HepG2 (cell line): Measurements from ENCODE around the gene CDC42SE2. TPM values are rescaled to one million over a fixed set of nuclear protein-coding genes. Genes with fewer than 3 reads are reported as not detected.

Experiments used
- BRCA1 ChIP-seq: sonication (generic); formaldehyde crosslinking; IDR thresholded peaks from 2 replicates; pipeline ENCODE4 v1.4.0; 2020; ENCODE audit warnings: missing genetic modification reagents
- EP300 ChIP-seq, 3 experiments: sonication (generic) in 1 of 3; formaldehyde crosslinking in 1 of 3; IDR thresholded peaks; 2 replicates each; pipeline versions ENCODE4 v1.5.1 to v1.6.1; 2011 to 2020; ENCODE audit warnings: low read depth in 2 of 3, low read length in 2 of 3, borderline replicate concordance in 1 of 3, improper control_type of control experiment in 1 of 3, mild to moderate bottlenecking in 1 of 3, missing genetic modification reagents in 1 of 3, moderate library complexity in 1 of 3
- ETV6 ChIP-seq: sonication (generic); formaldehyde crosslinking; conservative IDR thresholded peaks from 2 replicates; pipeline ENCODE4 v1.4.0; 2020; ENCODE audit warnings: missing genetic modification reagents
- SKI ChIP-seq: fragments of 450-650 bp; IDR thresholded peaks from one replicate; pipeline ENCODE4 v1.6.1; 2018; ENCODE audit warnings: mild to moderate bottlenecking; ENCODE audit not compliant: partially characterized antibody
- SRY ChIP-seq: sonication (generic); formaldehyde crosslinking; IDR thresholded peaks from 2 replicates; pipeline ENCODE4 v1.8.0; 2022; ENCODE audit warnings: mild to moderate bottlenecking, missing genetic modification reagents
- TARDBP ChIP-seq: sonication (generic); formaldehyde crosslinking; IDR thresholded peaks from 2 replicates; pipeline ENCODE4 v1.8.0; 2022; ENCODE audit warnings: mild to moderate bottlenecking, missing genetic modification reagents
- ZFP36 ChIP-seq: fragments of 150-350 bp; IDR thresholded peaks from 2 replicates; pipeline ENCODE4 v1.6.1; 2018; ENCODE audit warnings: borderline replicate concordance, low read length, low read depth; ENCODE audit not compliant: partially characterized antibody
- ZKSCAN5 ChIP-seq: sonication (generic); formaldehyde crosslinking; IDR thresholded peaks from 2 replicates; pipeline ENCODE4 v1.5.1; 2020; ENCODE audit warnings: mild to moderate bottlenecking, missing genetic modification reagents
- ZNF160 ChIP-seq: sonication (generic); formaldehyde crosslinking; IDR thresholded peaks from 2 replicates; pipeline ENCODE4 v1.8.0; 2022; ENCODE audit warnings: mild to moderate bottlenecking, inconsistent platforms, missing genetic modification reagents
- ZNF256 ChIP-seq: sonication (generic); formaldehyde crosslinking; conservative IDR thresholded peaks from 2 replicates; pipeline ENCODE4 v1.4.0; 2020; ENCODE audit warnings: missing genetic modification reagents
- ZNF501 ChIP-seq: sonication (generic); formaldehyde crosslinking; IDR thresholded peaks from 2 replicates; pipeline ENCODE4 v1.5.1; 2020; ENCODE audit warnings: mild to moderate bottlenecking, moderate library complexity, missing genetic modification reagents
- ZNF788 ChIP-seq: sonication (generic); formaldehyde crosslinking; IDR thresholded peaks from 2 replicates; pipeline ENCODE4 v1.5.0; 2020; ENCODE audit warnings: mild to moderate bottlenecking, missing genetic modification reagents, borderline replicate concordance
- polyA plus RNA-seq, 8 experiments: library from polyadenylated mRNA; depleted of rRNA in 3 of 8; stranded (reverse) in 7 of 8; unstranded in 1 of 8; fragments of >200 nt; fragmentation: Illumina TruSeq in 4 of 8; extraction: Trizol in 4 of 8; gene quantifications; 2 replicates each; pipeline versions ENCODE4 v1.2.1 to v1.2.3, GENCODE V29; 2011 to 2016; ENCODE audit warnings: low read depth in 4 of 8, missing spikeins in 1 of 8, mixed read lengths in 1 of 8; ENCODE audit not compliant: insufficient read depth in 1 of 8
- total RNA-seq, 5 experiments: library from RNA; depleted of rRNA; stranded (reverse); fragments of >200 nt; fragmentation: Illumina TruSeq; extraction: Trizol; gene quantifications; 2 replicates each; pipeline ENCODE4 v1.2.3, GENCODE V29; 2016; ENCODE audit warnings: low read depth in 1 of 5
- TF ChIP-seq, protein P1 (sequence below): sonication (generic); formaldehyde crosslinking; IDR thresholded peaks from 2 replicates; pipeline ENCODE4 v1.5.0; 2020; ENCODE audit warnings: mild to moderate bottlenecking, missing genetic modification reagents, borderline replicate concordance
- TF ChIP-seq, protein P2 (sequence below): sonication (generic); formaldehyde crosslinking; IDR thresholded peaks from 2 replicates; pipeline ENCODE4 v1.4.0; 2020; ENCODE audit warnings: missing genetic modification reagents, low read depth, mild to moderate bottlenecking, borderline replicate concordance
- TF ChIP-seq, protein P3 (sequence below): sonication (generic); formaldehyde crosslinking; IDR thresholded peaks from 2 replicates; pipeline ENCODE4 v1.9.0; 2021; ENCODE audit warnings: missing genetic modification reagents, mild to moderate bottlenecking, borderline replicate concordance
- TF ChIP-seq, protein P4 (sequence below): sonication (generic); formaldehyde crosslinking; IDR thresholded peaks from 2 replicates; pipeline ENCODE4 v1.5.1; 2020; ENCODE audit warnings: missing genetic modification reagents, mild to moderate bottlenecking, borderline replicate concordance

CDC42SE2 gene
- total and polyA plus RNA-seq, 2 of the 13 experiments (the other 11 are each of a cell fraction or from before 2014, with no cell fraction given), result 19.6 to 25.0 TPM

DNA sequence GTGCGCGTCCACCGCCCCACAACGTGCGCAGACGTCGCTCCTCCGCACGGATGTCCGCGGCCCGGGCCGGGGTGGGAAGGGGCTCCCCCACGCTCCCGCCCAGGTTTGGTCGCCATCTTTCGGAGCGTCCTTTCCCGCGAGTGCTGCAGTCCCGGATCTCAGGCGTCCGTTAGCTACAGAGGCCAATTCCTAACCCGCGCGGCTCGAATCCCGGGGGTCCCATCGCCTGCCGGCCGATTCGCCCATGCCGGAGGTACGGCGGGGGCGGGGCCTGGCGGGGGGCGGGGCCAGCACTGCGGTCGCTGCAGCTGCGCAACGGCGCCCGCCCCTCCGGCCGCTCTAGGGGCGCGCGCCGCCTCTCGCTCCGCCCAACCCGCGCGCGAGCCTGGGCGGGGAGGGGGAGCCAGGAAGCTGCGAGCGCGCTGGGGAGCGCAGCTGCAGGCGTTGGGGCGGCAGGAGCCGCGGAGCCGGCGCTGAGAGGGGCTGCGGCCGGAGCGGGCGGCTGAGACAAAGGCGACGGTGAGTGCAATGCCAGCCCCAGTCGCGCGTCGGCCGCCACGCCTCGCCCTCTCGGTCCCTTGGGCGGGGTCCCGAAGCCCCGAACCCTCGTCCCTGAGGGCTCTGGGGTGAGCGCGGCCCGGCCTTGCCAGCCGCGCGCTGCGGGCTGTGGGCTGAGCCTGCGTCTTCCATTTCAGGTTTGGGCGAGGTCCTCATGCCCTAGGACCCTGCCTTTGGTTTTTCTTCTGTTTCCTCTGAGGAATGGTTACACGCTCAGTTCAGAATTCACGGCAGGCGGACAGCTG lies at the start of gene CDC42SE2 (continued):
- TF ChIP-seq, protein P1, sequence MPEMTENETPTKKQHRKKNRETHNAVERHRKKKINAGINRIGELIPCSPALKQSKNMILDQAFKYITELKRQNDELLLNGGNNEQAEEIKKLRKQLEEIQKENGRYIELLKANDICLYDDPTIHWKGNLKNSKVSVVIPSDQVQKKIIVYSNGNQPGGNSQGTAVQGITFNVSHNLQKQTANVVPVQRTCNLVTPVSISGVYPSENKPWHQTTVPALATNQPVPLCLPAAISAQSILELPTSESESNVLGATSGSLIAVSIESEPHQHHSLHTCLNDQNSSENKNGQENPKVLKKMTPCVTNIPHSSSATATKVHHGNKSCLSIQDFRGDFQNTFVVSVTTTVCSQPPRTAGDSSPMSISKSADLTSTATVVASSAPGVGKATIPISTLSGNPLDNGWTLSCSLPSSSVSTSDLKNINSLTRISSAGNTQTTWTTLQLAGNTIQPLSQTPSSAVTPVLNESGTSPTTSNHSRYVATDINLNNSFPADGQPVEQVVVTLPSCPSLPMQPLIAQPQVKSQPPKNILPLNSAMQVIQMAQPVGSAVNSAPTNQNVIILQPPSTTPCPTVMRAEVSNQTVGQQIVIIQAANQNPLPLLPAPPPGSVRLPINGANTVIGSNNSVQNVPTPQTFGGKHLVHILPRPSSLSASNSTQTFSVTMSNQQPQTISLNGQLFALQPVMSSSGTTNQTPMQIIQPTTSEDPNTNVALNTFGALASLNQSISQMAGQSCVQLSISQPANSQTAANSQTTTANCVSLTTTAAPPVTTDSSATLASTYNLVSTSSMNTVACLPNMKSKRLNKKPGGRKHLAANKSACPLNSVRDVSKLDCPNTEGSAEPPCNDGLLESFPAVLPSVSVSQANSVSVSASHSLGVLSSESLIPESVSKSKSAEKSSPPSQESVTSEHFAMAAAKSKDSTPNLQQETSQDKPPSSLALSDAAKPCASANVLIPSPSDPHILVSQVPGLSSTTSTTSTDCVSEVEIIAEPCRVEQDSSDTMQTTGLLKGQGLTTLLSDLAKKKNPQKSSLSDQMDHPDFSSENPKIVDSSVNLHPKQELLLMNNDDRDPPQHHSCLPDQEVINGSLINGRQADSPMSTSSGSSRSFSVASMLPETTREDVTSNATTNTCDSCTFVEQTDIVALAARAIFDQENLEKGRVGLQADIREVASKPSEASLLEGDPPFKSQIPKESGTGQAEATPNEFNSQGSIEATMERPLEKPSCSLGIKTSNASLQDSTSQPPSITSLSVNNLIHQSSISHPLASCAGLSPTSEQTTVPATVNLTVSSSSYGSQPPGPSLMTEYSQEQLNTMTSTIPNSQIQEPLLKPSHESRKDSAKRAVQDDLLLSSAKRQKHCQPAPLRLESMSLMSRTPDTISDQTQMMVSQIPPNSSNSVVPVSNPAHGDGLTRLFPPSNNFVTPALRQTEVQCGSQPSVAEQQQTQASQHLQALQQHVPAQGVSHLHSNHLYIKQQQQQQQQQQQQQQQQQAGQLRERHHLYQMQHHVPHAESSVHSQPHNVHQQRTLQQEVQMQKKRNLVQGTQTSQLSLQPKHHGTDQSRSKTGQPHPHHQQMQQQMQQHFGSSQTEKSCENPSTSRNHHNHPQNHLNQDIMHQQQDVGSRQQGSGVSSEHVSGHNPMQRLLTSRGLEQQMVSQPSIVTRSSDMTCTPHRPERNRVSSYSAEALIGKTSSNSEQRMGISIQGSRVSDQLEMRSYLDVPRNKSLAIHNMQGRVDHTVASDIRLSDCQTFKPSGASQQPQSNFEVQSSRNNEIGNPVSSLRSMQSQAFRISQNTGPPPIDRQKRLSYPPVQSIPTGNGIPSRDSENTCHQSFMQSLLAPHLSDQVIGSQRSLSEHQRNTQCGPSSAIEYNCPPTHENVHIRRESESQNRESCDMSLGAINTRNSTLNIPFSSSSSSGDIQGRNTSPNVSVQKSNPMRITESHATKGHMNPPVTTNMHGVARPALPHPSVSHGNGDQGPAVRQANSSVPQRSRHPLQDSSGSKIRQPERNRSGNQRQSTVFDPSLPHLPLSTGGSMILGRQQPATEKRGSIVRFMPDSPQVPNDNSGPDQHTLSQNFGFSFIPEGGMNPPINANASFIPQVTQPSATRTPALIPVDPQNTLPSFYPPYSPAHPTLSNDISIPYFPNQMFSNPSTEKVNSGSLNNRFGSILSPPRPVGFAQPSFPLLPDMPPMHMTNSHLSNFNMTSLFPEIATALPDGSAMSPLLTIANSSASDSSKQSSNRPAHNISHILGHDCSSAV (CRISPR knock-in tag), result no peak
- TF ChIP-seq ZNF160 (no peak; the same call in 1 of the 2 replicates), ZNF256 (CRISPR knock-in tag) (no peak), ZNF788 (CRISPR knock-in tag) (peak; percentile 50; the same call in 1 of the 2 replicates), SKI (peak; percentile 10), ETV6 (CRISPR knock-in tag) (no peak), SRY (CRISPR knock-in tag) (peak; percentile 83; the same call in 1 of the 2 replicates), EP300 (IDR thresholded peaks at IDR 0.05; ENCODE audit: low read depth in 2 of 2, low read length in 2 of 2) (no peak; a peak in 1 of 4 replicates), EP300 (CRISPR knock-in tag; IDR thresholded peaks at IDR 0.05; ENCODE audit: borderline replicate concordance) (no peak), ZKSCAN5 (CRISPR knock-in tag) (no peak), BRCA1 (CRISPR knock-in tag) (peak; percentile 35; the same call in 1 of the 2 replicates), ZFP36 (no peak), TARDBP (CRISPR knock-in tag) (peak; percentile 14; the same call in 1 of the 2 replicates), ZNF501 (CRISPR knock-in tag) (peak; percentile 73)
- TF ChIP-seq, protein P2, sequence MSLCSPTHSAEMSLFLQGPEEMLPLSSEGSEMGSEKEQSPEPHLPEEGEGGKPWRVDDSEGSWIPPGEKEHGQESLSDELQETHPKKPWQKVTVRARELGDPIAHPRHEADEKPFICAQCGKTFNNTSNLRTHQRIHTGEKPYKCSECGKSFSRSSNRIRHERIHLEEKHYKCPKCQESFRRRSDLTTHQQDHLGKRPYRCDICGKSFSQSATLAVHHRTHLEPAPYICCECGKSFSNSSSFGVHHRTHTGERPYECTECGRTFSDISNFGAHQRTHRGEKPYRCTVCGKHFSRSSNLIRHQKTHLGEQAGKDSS (CRISPR knock-in tag), result peak; percentile 65
- TF ChIP-seq, protein P3, sequence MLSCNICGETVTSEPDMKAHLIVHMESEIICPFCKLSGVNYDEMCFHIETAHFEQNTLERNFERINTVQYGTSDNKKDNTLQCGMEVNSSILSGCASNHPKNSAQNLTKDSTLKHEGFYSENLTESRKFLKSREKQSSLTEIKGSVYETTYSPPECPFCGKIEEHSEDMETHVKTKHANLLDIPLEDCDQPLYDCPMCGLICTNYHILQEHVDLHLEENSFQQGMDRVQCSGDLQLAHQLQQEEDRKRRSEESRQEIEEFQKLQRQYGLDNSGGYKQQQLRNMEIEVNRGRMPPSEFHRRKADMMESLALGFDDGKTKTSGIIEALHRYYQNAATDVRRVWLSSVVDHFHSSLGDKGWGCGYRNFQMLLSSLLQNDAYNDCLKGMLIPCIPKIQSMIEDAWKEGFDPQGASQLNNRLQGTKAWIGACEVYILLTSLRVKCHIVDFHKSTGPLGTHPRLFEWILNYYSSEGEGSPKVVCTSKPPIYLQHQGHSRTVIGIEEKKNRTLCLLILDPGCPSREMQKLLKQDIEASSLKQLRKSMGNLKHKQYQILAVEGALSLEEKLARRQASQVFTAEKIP (CRISPR knock-in tag), result no peak
- TF ChIP-seq, protein P4, sequence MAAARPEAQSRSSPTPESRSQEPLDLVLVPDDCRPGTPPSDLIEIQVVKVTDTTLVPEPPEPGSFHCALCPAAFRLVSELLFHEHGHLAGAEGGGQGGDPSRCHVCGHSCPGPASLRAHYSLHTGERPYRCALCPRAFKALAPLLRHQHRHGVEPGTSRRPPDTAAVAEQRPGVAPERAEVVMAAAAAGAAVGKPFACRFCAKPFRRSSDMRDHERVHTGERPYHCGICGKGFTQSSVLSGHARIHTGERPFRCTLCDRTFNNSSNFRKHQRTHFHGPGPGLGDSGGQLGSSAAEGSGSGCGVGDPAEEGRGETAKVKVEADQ (CRISPR knock-in tag), result no peak; the same call in 1 of the 2 replicates
